ENCODE measurements around the gene SDC3. TPM values are rescaled to one million over a fixed set of nuclear protein-coding genes. Genes with fewer than 3 reads are reported as not detected.

The SDC3 gene
- total RNA-seq, 1 experiment from 2014 or later, result 10.0 TPM

DNA sequence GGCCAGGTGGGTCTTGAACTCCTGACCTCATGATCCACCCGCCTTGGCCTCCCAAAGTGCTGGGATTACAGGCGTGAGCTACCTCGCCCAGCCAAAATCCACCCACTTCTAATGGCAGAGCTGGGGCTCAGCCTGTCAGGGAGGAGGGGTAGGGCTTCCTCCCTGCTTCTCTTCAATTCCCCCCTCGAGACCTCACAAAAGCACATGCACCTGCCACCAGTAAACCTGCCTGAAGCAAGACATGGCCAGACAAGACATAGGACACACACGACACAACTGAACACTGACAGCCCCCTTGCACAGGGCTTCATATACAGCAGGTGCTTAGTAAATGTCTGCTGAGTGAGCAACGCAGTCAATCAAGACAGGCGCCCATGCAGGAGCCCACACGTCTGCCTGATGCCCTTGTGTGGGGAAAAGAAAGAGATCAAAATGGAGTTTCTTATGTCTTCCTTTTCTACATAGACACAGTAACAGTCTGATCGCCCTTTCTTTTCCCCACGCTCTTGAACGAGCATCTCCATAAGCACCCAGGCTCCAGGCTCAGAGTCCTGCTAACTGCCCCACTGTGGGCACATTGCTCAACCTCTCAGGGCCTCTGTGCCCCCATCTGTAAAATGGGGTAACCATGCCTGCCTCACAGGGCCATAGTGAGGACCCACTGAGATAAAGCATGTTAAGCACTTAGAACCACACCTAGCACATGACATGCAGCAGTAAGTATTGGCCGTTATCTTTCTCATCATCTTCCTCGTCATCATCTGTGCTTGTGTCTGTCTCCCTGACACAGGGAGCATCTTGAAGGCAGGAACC, 8.8 kb downstream of the SDC3 start:
- intact Hi-C loops (cut with micrococcal nuclease), result no loop called here
- H3K79me2 ChIP-seq (ENCODE audit: low read length), result no peaks in the 10 kb centered on the region
- no peaks in the 10 kb centered on the region for H3K9me3 ChIP-seq (ENCODE audit: low read length)
- H3K9ac ChIP-seq (ENCODE audit: low read length), result no peak overlapping the region
- no peak for ATAC-seq
- no peaks in the 10 kb centered on the region for H3F3A ChIP-seq (ENCODE audit: low read length, unreplicated experiment)
- POLR2A ChIA-PET (ENCODE audit: unreplicated experiment), result no interaction called here
- CTCF ChIA-PET, result no interaction called here
- no peak overlapping the region for H3K4me3 ChIP-seq (ENCODE audit: low read length)
- H3K27ac ChIP-seq (ENCODE audit: low read length), result no peak overlapping the region
- H3K27me3 ChIP-seq (ENCODE audit: low read length), result no peaks in the 10 kb centered on the region
- H3K4me1 ChIP-seq (ENCODE audit: insufficient read depth, low read length), result peaks cover 6% of the 10 kb centered on the region
- no peak overlapping the region for H3K4me2 ChIP-seq (ENCODE audit: low read length)
- no peak for DNase-seq
- BruUV-seq (replicated peaks), result no TSS peak
- TF ChIP-seq, protein P1, sequence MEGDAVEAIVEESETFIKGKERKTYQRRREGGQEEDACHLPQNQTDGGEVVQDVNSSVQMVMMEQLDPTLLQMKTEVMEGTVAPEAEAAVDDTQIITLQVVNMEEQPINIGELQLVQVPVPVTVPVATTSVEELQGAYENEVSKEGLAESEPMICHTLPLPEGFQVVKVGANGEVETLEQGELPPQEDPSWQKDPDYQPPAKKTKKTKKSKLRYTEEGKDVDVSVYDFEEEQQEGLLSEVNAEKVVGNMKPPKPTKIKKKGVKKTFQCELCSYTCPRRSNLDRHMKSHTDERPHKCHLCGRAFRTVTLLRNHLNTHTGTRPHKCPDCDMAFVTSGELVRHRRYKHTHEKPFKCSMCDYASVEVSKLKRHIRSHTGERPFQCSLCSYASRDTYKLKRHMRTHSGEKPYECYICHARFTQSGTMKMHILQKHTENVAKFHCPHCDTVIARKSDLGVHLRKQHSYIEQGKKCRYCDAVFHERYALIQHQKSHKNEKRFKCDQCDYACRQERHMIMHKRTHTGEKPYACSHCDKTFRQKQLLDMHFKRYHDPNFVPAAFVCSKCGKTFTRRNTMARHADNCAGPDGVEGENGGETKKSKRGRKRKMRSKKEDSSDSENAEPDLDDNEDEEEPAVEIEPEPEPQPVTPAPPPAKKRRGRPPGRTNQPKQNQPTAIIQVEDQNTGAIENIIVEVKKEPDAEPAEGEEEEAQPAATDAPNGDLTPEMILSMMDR (conservative IDR thresholded peaks at IDR 0.05; ENCODE audit: low read depth, low read length), result no peak
- TF ChIP-seq EZH2 (IDR thresholded peaks at IDR 0.05; ENCODE audit: low read length, unreplicated experiment) (no peak), EZH2phosphoT487 (IDR thresholded peaks at IDR 0.05; ENCODE audit: borderline replicate concordance, low read length) (no peak)
- H4K20me1 ChIP-seq (ENCODE audit: low read length), result no peaks in the 10 kb centered on the region
- no peaks in the 10 kb centered on the region for H3K36me3 ChIP-seq (ENCODE audit: low read depth, low read length)
- H3K9me2 ChIP-seq (replicated peaks; ENCODE audit: low read length), result no peaks in the 10 kb centered on the region
- no peak overlapping the region for H2AFZ ChIP-seq (ENCODE audit: low read length)

DNA sequence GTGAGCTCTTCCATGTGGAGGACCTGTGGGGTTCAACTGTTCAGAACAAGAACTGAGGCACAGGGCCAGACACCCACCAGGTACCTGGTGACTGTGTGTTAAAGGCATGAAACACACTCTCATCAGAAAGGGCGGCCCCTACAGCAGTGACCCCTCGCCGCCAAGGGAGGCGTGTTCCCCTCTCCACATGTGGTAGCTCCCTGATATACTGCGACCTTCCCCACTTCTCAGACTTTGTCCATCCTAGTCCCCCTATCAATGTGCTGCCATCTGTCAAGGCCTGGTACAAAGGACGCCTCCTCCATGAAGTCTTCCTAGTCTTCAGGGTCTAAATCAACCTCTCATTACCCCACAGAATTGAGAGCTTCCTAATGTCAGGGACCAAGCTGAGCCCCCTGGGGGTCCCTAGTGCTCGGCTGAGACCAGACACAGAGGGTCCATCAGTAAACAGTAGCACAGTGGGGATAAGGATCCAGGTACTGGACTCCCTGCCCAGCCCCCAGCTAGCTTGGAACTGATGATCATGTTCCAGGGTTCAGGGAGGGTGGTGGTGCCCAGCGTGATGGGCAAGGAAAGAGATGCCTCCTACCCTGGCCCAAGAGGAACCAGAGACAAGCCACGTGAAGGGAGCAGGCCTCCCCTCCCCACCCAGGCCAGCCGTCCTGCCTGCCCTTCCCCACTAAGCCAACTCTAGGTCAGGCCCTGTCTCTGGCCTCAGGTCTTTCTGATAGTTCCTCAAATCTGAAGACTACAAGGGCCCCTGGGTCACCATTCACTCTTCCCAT, 10.3 kb downstream of the SDC3 start:
- Histone ChIP-seq H3K36me3 (ENCODE audit: low read depth, low read length) (no peaks in the 10 kb centered on the region), H3K27me3 (ENCODE audit: low read length) (no peaks in the 10 kb centered on the region), H3K9me2 (replicated peaks; ENCODE audit: low read length) (no peaks in the 10 kb centered on the region), H3K9ac (ENCODE audit: low read length) (no peak overlapping the region), H4K20me1 (ENCODE audit: low read length) (no peaks in the 10 kb centered on the region), H3K9me3 (ENCODE audit: low read length) (no peaks in the 10 kb centered on the region), H2AFZ (ENCODE audit: low read length) (no peak overlapping the region), H3K4me1 (ENCODE audit: insufficient read depth, low read length) (peaks cover 6% of the 10 kb centered on the region), H3K4me3 (ENCODE audit: low read length) (no peak overlapping the region), H3F3A (ENCODE audit: low read length, unreplicated experiment) (no peaks in the 10 kb centered on the region), H3K27ac (ENCODE audit: low read length) (no peak overlapping the region), H3K79me2 (ENCODE audit: low read length) (no peaks in the 10 kb centered on the region), H3K4me2 (ENCODE audit: low read length) (no peak overlapping the region)
- ATAC-seq, result no peak
- BruUV-seq (replicated peaks), result no TSS peak
- ChIA-PET CTCF (no interaction called here), POLR2A (ENCODE audit: unreplicated experiment) (no interaction called here)
- intact Hi-C loops (cut with micrococcal nuclease), result no loop called here
- DNase-seq, result no peak
- TF ChIP-seq EZH2 (IDR thresholded peaks at IDR 0.05; ENCODE audit: low read length, unreplicated experiment) (no peak), EZH2phosphoT487 (IDR thresholded peaks at IDR 0.05; ENCODE audit: borderline replicate concordance, low read length) (no peak)
- TF ChIP-seq, protein P1 (conservative IDR thresholded peaks at IDR 0.05; ENCODE audit: low read depth, low read length), result no peak

DNA sequence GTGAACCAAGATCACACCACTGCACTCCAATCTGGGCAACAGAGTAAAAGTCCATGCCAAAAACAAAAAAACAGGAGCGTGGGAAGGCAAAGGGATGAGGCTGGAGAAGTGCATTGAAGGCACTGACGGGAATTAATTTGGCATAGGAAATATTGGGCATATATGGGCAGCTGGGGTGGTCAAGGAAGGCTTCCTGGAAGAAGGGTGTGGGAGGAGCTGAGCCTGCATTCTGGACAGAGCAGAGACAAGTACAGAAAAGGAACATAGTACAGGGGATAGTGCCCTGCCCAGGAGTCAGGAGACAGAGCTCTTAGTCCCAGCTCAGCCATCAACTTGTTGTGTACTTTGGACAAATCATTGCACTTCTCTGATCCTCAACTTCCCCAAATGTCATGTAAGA, 11.7 kb downstream of the SDC3 start:
- no peaks in the 10 kb centered on the region for H3F3A ChIP-seq (ENCODE audit: low read length, unreplicated experiment)
- no peaks in the 10 kb centered on the region for H3K9me3 ChIP-seq (ENCODE audit: low read length)
- DNase-seq, result no peak
- no peaks in the 10 kb centered on the region for H3K27me3 ChIP-seq (ENCODE audit: low read length)
- POLR2A ChIA-PET (ENCODE audit: unreplicated experiment), result no interaction called here
- no peaks in the 10 kb centered on the region for H3K36me3 ChIP-seq (ENCODE audit: low read depth, low read length)
- no peak overlapping the region for H3K4me3 ChIP-seq (ENCODE audit: low read length)
- H2AFZ ChIP-seq (ENCODE audit: low read length), result no peak overlapping the region
- H3K9me2 ChIP-seq (replicated peaks; ENCODE audit: low read length), result no peaks in the 10 kb centered on the region
- H3K27ac ChIP-seq (ENCODE audit: low read length), result no peak overlapping the region
- H3K9ac ChIP-seq (ENCODE audit: low read length), result no peak overlapping the region
- BruUV-seq (replicated peaks), result no TSS peak
- no peak for ATAC-seq
- no peaks in the 10 kb centered on the region for H3K79me2 ChIP-seq (ENCODE audit: low read length)
- TF ChIP-seq, protein P1 (conservative IDR thresholded peaks at IDR 0.05; ENCODE audit: low read depth, low read length), result no peak
- TF ChIP-seq EZH2 (IDR thresholded peaks at IDR 0.05; ENCODE audit: low read length, unreplicated experiment) (no peak), EZH2phosphoT487 (IDR thresholded peaks at IDR 0.05; ENCODE audit: borderline replicate concordance, low read length) (no peak)
- H3K4me1 ChIP-seq (ENCODE audit: insufficient read depth, low read length), result peaks cover 2% of the 10 kb centered on the region
- H3K4me2 ChIP-seq (ENCODE audit: low read length), result no peak overlapping the region
- CTCF ChIA-PET, result no interaction called here
- no peaks in the 10 kb centered on the region for H4K20me1 ChIP-seq (ENCODE audit: low read length)
- intact Hi-C loops (cut with micrococcal nuclease), result no loop called here
